Spleen (tissue), 7 donors: Measurements from ENCODE around the gene EXOC4.

Source experiments
- CTCF ChIP-seq, 11 experiments: fragments of 200-600 bp in 7 of 11; fragments of 450-650 bp in 4 of 11; sonication (generic) in 4 of 11; IDR thresholded peaks in 8 of 11; conservative IDR thresholded peaks in 3 of 11; 1 replicate in 7 of 11; 2 replicates in 4 of 11; pipeline versions ENCODE4 v1.4.0 to v1.8.0; 2016 to 2021; ENCODE audit warnings: antibody characterized with exemption in 11 of 11, inconsistent platforms in 4 of 11, mild to moderate bottlenecking in 1 of 11
- POLR2A ChIP-seq, 3 donors: fragments of 450-650 bp; IDR thresholded peaks; one replicate each; pipeline ENCODE4 v1.5.1; 2017; ENCODE audit warnings: antibody characterized with exemption in 3 of 3, mild to moderate bottlenecking in 1 of 3
- POLR2AphosphoS5 ChIP-seq, 3 donors: sonication (generic); formaldehyde crosslinking; IDR thresholded peaks; one replicate each; pipeline ENCODE4 v1.5.1; 2017; ENCODE audit warnings: antibody characterized with exemption in 3 of 3
- donor health status: DM: no; HTN: no; CAD: no; lungs with moderate emphysema.
- donor health status: DM: no; HTN: no; CAD: no.
- donor health status: DM: no; HTN: no; CAD: no.

GRCh38 chr7:134060874-134061273 lies 808.0 kb downstream of the EXOC4 start:
- TF ChIP-seq CTCF (IDR thresholded peaks at IDR 0.05 in 8 of 11, conservative IDR thresholded peaks at IDR 0.05 in 3 of 11) (no peak), POLR2AphosphoS5 (IDR thresholded peaks at IDR 0.05) (no peak), POLR2A (IDR thresholded peaks at IDR 0.05) (no peak)
